UCSD-AML1 (cell line): ENCODE results near the gene MSX2.

Experiments used
- DNase-seq: peaks from one replicate; lab custom pipeline; 2025; ENCODE audit not compliant: unreplicated experiment; lab: John Stamatoyannopoulos, UW

The MSX2 gene

GRCh38 chr5:174765540-174765939, 41.2 kb downstream of the MSX2 start:
- DNase-seq = no peak

GRCh38 chr5:174767670-174768069, 43.3 kb downstream of the MSX2 start:
- no peak for DNase-seq

- DNase-seq = no peak
Observed at GRCh38 chr5:174769005-174769404, 44.6 kb downstream of the MSX2 start.

GRCh38 chr5:174773371-174773770, 49.0 kb downstream of the MSX2 start:
- no peak for DNase-seq

- no peak for DNase-seq
Observed at GRCh38 chr5:174775081-174775480, 50.7 kb downstream of the MSX2 start.

GRCh38 chr5:174777111-174777510, 52.7 kb downstream of the MSX2 start:
- DNase-seq = no peak

GRCh38 chr5:174777583-174777982, 53.2 kb downstream of the MSX2 start:
- no peak for DNase-seq
